H1 (cell line): ENCODE data around the gene RIMBP2. TPM values are rescaled to one million over a fixed set of nuclear protein-coding genes. Genes with fewer than 3 reads are reported as not detected.

ENCODE experiments used
- CTCF ChIA-PET: fragments of 300-600 bp; sonication (Branson Sonifier 250); formaldehyde crosslinking; loops from one replicate; lab custom pipeline; 2021; ENCODE audit not compliant: partially characterized antibody; lab: Charles Lee
- POLR2A ChIA-PET: fragments of 300-600 bp; sonication (Branson Sonifier 250); formaldehyde crosslinking; loops from one replicate; lab custom pipeline; 2021; ENCODE audit warnings: inconsistent platforms; ENCODE audit not compliant: partially characterized antibody; lab: Charles Lee
- DNase-seq, 2 experiments: peaks; one replicate each; pipeline versions ENCODE4 v3.0.0 to v3.0.0-alpha.2; 2010 to 2022; ENCODE audit warnings: low spot score in 2 of 2, low read depth in 1 of 2, mixed read lengths in 1 of 2
- FAIRE-seq: peaks from 2 replicates; lab custom pipeline; 2011; peaks lifted over from hg19 to GRCh38; lab: Jason Lieb, UNC
- H2AFZ ChIP-seq: 2 replicates; pipeline ENCODE4 v1.8.1; 2012; ENCODE audit warnings: low read length, inconsistent platforms
- H2AK5ac ChIP-seq: 2 replicates; pipeline ENCODE4 v1.6.1; 2013; ENCODE audit warnings: low read depth, low read length
- H2BK120ac ChIP-seq: replicated peaks from 2 replicates; pipeline ENCODE3; 2013; ENCODE audit warnings: low read depth, low read length, inconsistent platforms
- H2BK12ac ChIP-seq: 2 replicates; pipeline ENCODE4 v1.6.1; 2013; ENCODE audit warnings: low read depth, low read length
- H2BK15ac ChIP-seq: 2 replicates; pipeline ENCODE4 v1.6.1; 2013; ENCODE audit warnings: low read length
- H2BK20ac ChIP-seq: 2 replicates; pipeline ENCODE4 v1.6.1; 2013; ENCODE audit warnings: low read length
- H2BK5ac ChIP-seq: 2 replicates; pipeline ENCODE4 v1.6.1; 2013; ENCODE audit warnings: low read depth, low read length
- H3K14ac ChIP-seq: 2 replicates; pipeline ENCODE4 v1.6.1; 2013; ENCODE audit warnings: inconsistent platforms; ENCODE audit not compliant: insufficient read length
- H3K18ac ChIP-seq: 2 replicates; pipeline ENCODE4 v1.6.1; 2013; ENCODE audit warnings: low read length; ENCODE audit errors: extremely low read depth
- H3K23ac ChIP-seq: 2 replicates; pipeline ENCODE4 v1.6.1; 2013; ENCODE audit warnings: inconsistent platforms; ENCODE audit not compliant: insufficient read length
- H3K23me2 ChIP-seq: 2 replicates; pipeline ENCODE4 v1.6.1; 2013; ENCODE audit warnings: low read depth, low read length
- H3K27ac ChIP-seq: 2 replicates; pipeline ENCODE4 v1.6.1; 2011; ENCODE audit warnings: low read depth, low read length, inconsistent platforms
- H3K27me3 ChIP-seq, 4 experiments: replicated peaks in 1 of 4; 1 replicate in 1 of 4; 2 replicates in 3 of 4; pipeline versions ENCODE4 v1.6.1 to v1.8.1; 2011 to 2013; ENCODE audit warnings: low read length in 3 of 4, mild to moderate bottlenecking in 3 of 4, inconsistent platforms in 2 of 4, mixed read lengths in 2 of 4, moderate library complexity in 1 of 4; ENCODE audit not compliant: control insufficient read depth in 3 of 4, insufficient read depth in 3 of 4; ENCODE audit errors: extremely low read depth in 1 of 4
- H3K36me3 ChIP-seq, 4 experiments: 2 replicates each; pipeline versions ENCODE4 v1.6.1 to v1.8.1; 2011 to 2013; ENCODE audit warnings: mild to moderate bottlenecking in 4 of 4, low read length in 3 of 4, moderate library complexity in 2 of 4, control low read depth in 1 of 4, inconsistent platforms in 1 of 4; ENCODE audit not compliant: insufficient read depth in 4 of 4, control insufficient read depth in 2 of 4
- H3K4ac ChIP-seq: replicated peaks from 2 replicates; pipeline ENCODE3; 2013; ENCODE audit warnings: low read length, low read depth, mixed read lengths, inconsistent platforms; ENCODE audit not compliant: insufficient read length
- H3K4me1 ChIP-seq, 4 experiments: replicated peaks in 1 of 4; 1 replicate in 1 of 4; 2 replicates in 3 of 4; pipeline versions ENCODE4 v1.6.1 to v1.8.1; 2011 to 2013; ENCODE audit warnings: low read length in 3 of 4, inconsistent platforms in 2 of 4, mixed read lengths in 1 of 4; ENCODE audit not compliant: insufficient read depth in 4 of 4, control insufficient read depth in 3 of 4
- H3K4me2 ChIP-seq, 2 experiments: 2 replicates each; pipeline versions ENCODE4 v1.6.1 to v1.8.1; 2011 to 2013; ENCODE audit warnings: low read depth in 2 of 2, low read length in 2 of 2, control low read depth in 1 of 2, inconsistent platforms in 1 of 2, mild to moderate bottlenecking in 1 of 2; ENCODE audit not compliant: insufficient read depth in 1 of 2
- H3K4me3 ChIP-seq, 4 experiments: fragments of 200-600, 300-600 bp in 1 of 4; sonication (generic), shearing (Covaris generic), sonication (Bioruptor Twin) in 1 of 4; 2 replicates each; pipeline versions ENCODE4 v1.5.1 to v1.8.1; 2011 to 2016; ENCODE audit warnings: low read length in 4 of 4, low read depth in 3 of 4, control low read depth in 2 of 4, inconsistent platforms in 2 of 4, mild to moderate bottlenecking in 2 of 4, mixed read lengths in 1 of 4, moderate library complexity in 1 of 4; ENCODE audit not compliant: insufficient read depth in 2 of 4; ENCODE audit errors: extremely low read depth in 1 of 4
- H3K56ac ChIP-seq: replicated peaks from 2 replicates; pipeline ENCODE3; 2013; ENCODE audit warnings: low read depth, mild to moderate bottlenecking, mixed read lengths, low read length, inconsistent platforms; ENCODE audit not compliant: insufficient read length
- H3K79me1 ChIP-seq: 2 replicates; pipeline ENCODE4 v1.6.1; 2013; ENCODE audit warnings: low read depth, low read length, control low read depth
- H3K79me2 ChIP-seq, 2 experiments: 2 replicates each; pipeline versions ENCODE4 v1.6.1 to v1.8.1; 2012 to 2013; ENCODE audit warnings: low read length in 2 of 2, mild to moderate bottlenecking in 2 of 2, inconsistent platforms in 1 of 2; ENCODE audit not compliant: insufficient read depth in 2 of 2, control insufficient read depth in 1 of 2
- H3K9ac ChIP-seq, 4 experiments: replicated peaks in 1 of 4; 1 replicate in 1 of 4; 2 replicates in 3 of 4; pipeline versions ENCODE4 v1.6.1 to v1.8.1; 2011 to 2013; ENCODE audit warnings: low read depth in 3 of 4, low read length in 3 of 4, control low read depth in 2 of 4, mild to moderate bottlenecking in 2 of 4, moderate library complexity in 2 of 4, inconsistent platforms in 1 of 4; ENCODE audit errors: extremely low read depth in 1 of 4
- H3K9me3 ChIP-seq, 2 experiments: 2 replicates each; pipeline versions ENCODE4 v1.6.1 to v1.8.1; 2012 to 2013; ENCODE audit warnings: mild to moderate bottlenecking in 2 of 2, moderate library complexity in 2 of 2, control low read depth in 1 of 2, inconsistent platforms in 1 of 2, low read depth in 1 of 2, low read length in 1 of 2, mixed read lengths in 1 of 2; ENCODE audit not compliant: insufficient read depth in 2 of 2
- H4K20me1 ChIP-seq, 2 experiments: replicated peaks in 1 of 2; 2 replicates each; pipeline versions ENCODE3 to v1.8.1; 2011 to 2013; ENCODE audit warnings: inconsistent platforms in 2 of 2, low read length in 2 of 2, mild to moderate bottlenecking in 1 of 2; ENCODE audit not compliant: insufficient read depth in 2 of 2, control insufficient read depth in 1 of 2
- H4K5ac ChIP-seq: 2 replicates; pipeline ENCODE4 v1.6.1; 2013; ENCODE audit warnings: low read length, low read depth, mixed read lengths, inconsistent platforms; ENCODE audit not compliant: insufficient read length
- H4K8ac ChIP-seq: 2 replicates; pipeline ENCODE4 v1.8.0; 2013; ENCODE audit warnings: mild to moderate bottlenecking, moderate library complexity, low read length, inconsistent platforms; ENCODE audit not compliant: insufficient read depth; ENCODE audit errors: extremely low read depth
- H4K91ac ChIP-seq: replicated peaks from 2 replicates; pipeline ENCODE3; 2013; ENCODE audit warnings: low read length, mixed read lengths, inconsistent platforms; ENCODE audit not compliant: insufficient read length
- MAX ChIP-seq: IDR thresholded peaks from 2 replicates; pipeline ENCODE4 v1.6.1; 2012; ENCODE audit warnings: inconsistent platforms
- WGBS, 2 experiments: shearing (Covaris generic) in 1 of 2; methylation state at CpG; one replicate each; pipeline versions ENCODE4 v1.1.6 to v1.1.7; 2013 to 2015; ENCODE audit warnings: low lambda C conversion rate in 2 of 2, mixed read lengths in 2 of 2, inconsistent platforms in 1 of 2, low coverage in 1 of 2, missing lambda C conversion rate in 1 of 2; ENCODE audit not compliant: insufficient replicate concordance in 2 of 2, insufficient coverage in 1 of 2, insufficient read length in 1 of 2; ENCODE audit errors: extremely low coverage in 1 of 2, missing lambda C conversion rate in 1 of 2; 5-methylcytosine and 5-hydroxymethylcytosine counted together
- polyA plus RNA-seq, 7 experiments: library from polyadenylated mRNA; depleted of rRNA in 3 of 7; stranded (reverse) in 5 of 7; unstranded in 2 of 7; fragments of >200 nt in 5 of 7; fragments of 200-250 nt in 2 of 7; gene quantifications; 1 replicate in 5 of 7; 2 replicates in 1 of 7; 4 replicates in 1 of 7; pipeline versions ENCODE4 v1.2.1 to v1.2.3, GENCODE V29; 2011 to 2013; ENCODE audit warnings: missing spikeins in 2 of 7, mixed read lengths in 2 of 7
- total RNA-seq: library from RNA; stranded (reverse); fragmentation: NEBNext Ultra II Directional; extraction: Animal tissue kit (Norgen Biotek cat#: 25700); gene quantifications from 2 replicates; pipeline ENCODE4 v1.2.1, GENCODE V29; 2021

The RIMBP2 gene
- total and polyA plus RNA-seq, 2 of the 8 experiments (the other 6 are each of a cell fraction or from before 2014, with no cell fraction given): 0.18 to 0.65 TPM

DNA sequence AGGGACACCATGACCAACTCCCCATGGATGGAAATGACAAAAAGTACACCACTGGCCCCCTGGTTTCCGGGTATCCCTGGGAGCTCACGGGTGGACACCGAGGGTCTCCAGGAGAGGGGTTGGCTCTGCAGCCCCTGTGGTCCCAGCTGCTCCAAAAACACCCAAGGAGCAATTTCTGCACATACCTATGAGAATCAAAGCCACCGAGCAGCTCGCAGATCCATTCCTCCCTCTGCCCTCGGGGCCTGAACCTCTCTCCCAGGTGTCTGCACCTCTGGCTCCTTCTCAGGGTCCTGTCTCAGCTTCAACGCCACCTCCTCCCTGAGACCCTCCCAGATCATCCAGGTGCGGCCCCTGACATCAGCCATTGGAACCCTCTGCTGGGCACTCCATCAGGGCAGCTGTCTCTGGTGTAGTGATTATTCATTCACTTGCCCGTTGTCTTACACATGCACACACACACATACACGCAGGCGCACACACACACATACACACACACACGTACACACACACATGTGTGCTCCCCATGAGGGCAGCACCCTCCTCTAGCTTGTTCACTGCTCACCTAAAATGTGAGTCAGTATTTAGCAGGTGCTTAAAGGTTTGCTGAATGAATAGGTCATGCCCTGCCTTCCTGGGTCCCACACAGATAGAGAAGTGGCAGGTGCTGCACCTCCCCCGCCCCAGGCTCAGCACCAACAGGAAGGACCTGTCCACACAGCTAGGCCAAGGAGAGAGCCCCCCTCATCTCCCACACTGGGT, 5.9 kb downstream of the RIMBP2 start:
- H3K79me2 ChIP-seq: no peaks in the 10 kb centered on the region
- no peak overlapping the region for H3K18ac ChIP-seq
- no peak overlapping the region for H3K23ac ChIP-seq
- DNase-seq: peak in 1 of 2 experiments; percentile 38
- ChIA-PET CTCF (interaction anchor here (1.3 to 2.5 kb wide), 2 partner anchors 9 to 38 kb away, joined by 3 to 10 read pairs; no protein-coding TSS in a partner anchor), POLR2A (no interaction called here)
- no peak overlapping the region for H3K4ac ChIP-seq
- no peak overlapping the region for H4K8ac ChIP-seq
- H3K36me3 ChIP-seq: no peaks in the 10 kb centered on the region
- H3K4me3 ChIP-seq: no peak overlapping the region
- 84% methylated on average over 13 of the region's 13 CpGs; no CpG with 5 or more reads in 1 of the 2 experiments for WGBS, 2 experiments
- peaks cover 22 to 31% (median 29%) of the 10 kb centered on the region in 4 experiments for H3K27me3 ChIP-seq
- H2BK12ac ChIP-seq: no peak overlapping the region
- no peak overlapping the region for H4K91ac ChIP-seq
- no peak overlapping the region for H4K5ac ChIP-seq
- no peaks in the 10 kb centered on the region for H3K79me1 ChIP-seq
- no peak overlapping the region for H2BK120ac ChIP-seq
- no peak overlapping the region for H2AFZ ChIP-seq
- H2BK5ac ChIP-seq: no peak overlapping the region
- H2BK20ac ChIP-seq: no peak overlapping the region
- no peak overlapping the region for H3K4me2 ChIP-seq
- peaks cover 4% of the 10 kb centered on the region in 2 experiments for H4K20me1 ChIP-seq
- H3K27ac ChIP-seq: no peak overlapping the region
- no peak overlapping the region for H3K56ac ChIP-seq
- no peak for FAIRE-seq
- no peaks in the 10 kb centered on the region for H3K9me3 ChIP-seq
- H3K9ac ChIP-seq: no peak overlapping the region
- H2AK5ac ChIP-seq: no peak overlapping the region
- H3K14ac ChIP-seq: no peak overlapping the region
- H3K4me1 ChIP-seq: peaks cover 0 to 21% (median 13%) of the 10 kb centered on the region in 4 experiments; a peak in 5 of 7 replicates
- no peak for TF ChIP-seq MAX
- peaks cover 7% of the 10 kb centered on the region; the same call in 1 of the 2 replicates for H3K23me2 ChIP-seq
- no peak overlapping the region for H2BK15ac ChIP-seq
